Mucosa of descending colon (tissue), 3 donors: ENCODE measurements around the gene PSG2. TPM values are rescaled to one million over a fixed set of nuclear protein-coding genes. Genes with fewer than 3 reads are reported as not detected.
"Not testable (repeated sequence)": the region's sequence is repeated elsewhere in the genome, so short reads cannot be mapped to it uniquely, and the experiment has no call there.

ENCODE experiments used
- ATAC-seq: fragments of 200-7000 bp; cut with Tn5 transposase; one replicate; pipeline ENCODE4 v1.9.1; 2020; ENCODE audit warnings: mild to moderate bottlenecking, moderate library complexity
- DNase-seq, 3 donors: peaks; one replicate each; pipeline ENCODE4 v3.0.0-alpha.2; 2020
- H3K36me3 ChIP-seq: fragments of 200-600 bp; one replicate; pipeline ENCODE4 v1.8.0; 2021; ENCODE audit warnings: low read depth, mild to moderate bottlenecking
- H3K4me1 ChIP-seq: fragments of 200-600 bp; one replicate; pipeline ENCODE4 v1.8.0; 2021; ENCODE audit warnings: low read depth, mild to moderate bottlenecking
- H3K4me3 ChIP-seq: fragments of 200-600 bp; one replicate; pipeline ENCODE4 v1.8.0; 2021; ENCODE audit warnings: mild to moderate bottlenecking
- H3K9me3 ChIP-seq: fragments of 200-600 bp; one replicate; pipeline ENCODE4 v1.8.0; 2021; ENCODE audit warnings: mild to moderate bottlenecking
- intact Hi-C, 2 donors: fragments of 100-400 bp; cut with DNase I in 1 of 2; cut with micrococcal nuclease in 1 of 2; formaldehyde crosslinking; loops; one replicate each; pipeline versions ENCODE4 v1.11.0 to v1.11.1; 2022; cut with DNase I, micrococcal nuclease
- total RNA-seq, 3 donors: library from RNA; stranded (reverse); fragmentation: NEBNext Ultra II Directional in 2 of 3; extraction: Animal tissue kit (Norgen Biotek cat#: 25700) in 2 of 3; gene quantifications; one replicate each; pipeline versions ENCODE4 v1.2.1 to v1.2.4, GENCODE V29; 2021 to 2023
- TF ChIP-seq, protein P1 (sequence below): fragments of 200-600 bp; IDR thresholded peaks from one replicate; pipeline ENCODE4 v1.8.0; 2022; ENCODE audit warnings: antibody characterized with exemption, mild to moderate bottlenecking
- donor health status: DM: no; HTN: no; CAD: no; lungs with moderate emphysema.
- donor health status: DM: no; HTN: no; CAD: no.
- donor health status: DM: no; HTN: yes; CAD: no.

The PSG2 gene
- total RNA-seq, 3 donors from 2014 or later = not detected

DNA sequence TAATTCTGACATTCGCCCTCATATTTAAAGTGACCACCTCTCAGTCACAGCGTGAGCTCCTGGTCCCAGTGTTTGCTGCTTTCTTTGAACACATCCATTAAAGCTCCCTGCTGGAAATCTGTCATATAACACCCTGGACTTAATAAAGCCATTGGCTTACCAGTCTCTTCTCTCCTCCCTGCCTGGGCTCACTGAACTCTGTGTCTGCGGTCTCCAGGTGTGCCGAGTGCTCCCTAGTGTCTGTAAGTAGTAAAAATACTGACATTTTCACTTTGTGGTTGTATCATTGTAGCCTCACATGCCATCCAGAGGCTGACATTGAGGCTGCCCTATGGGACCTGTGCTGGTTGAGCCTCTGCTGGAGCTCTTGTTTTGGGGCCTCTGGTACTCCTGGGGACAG, 53.6 kb downstream of the PSG2 start:
- no peaks in the 10 kb centered on the region for H3K9me3 ChIP-seq
- ATAC-seq (no peak), DNase-seq (no peak)
- no peak overlapping the region for H3K4me3 ChIP-seq
- intact Hi-C loops = no loop called here
- TF ChIP-seq, protein P1, sequence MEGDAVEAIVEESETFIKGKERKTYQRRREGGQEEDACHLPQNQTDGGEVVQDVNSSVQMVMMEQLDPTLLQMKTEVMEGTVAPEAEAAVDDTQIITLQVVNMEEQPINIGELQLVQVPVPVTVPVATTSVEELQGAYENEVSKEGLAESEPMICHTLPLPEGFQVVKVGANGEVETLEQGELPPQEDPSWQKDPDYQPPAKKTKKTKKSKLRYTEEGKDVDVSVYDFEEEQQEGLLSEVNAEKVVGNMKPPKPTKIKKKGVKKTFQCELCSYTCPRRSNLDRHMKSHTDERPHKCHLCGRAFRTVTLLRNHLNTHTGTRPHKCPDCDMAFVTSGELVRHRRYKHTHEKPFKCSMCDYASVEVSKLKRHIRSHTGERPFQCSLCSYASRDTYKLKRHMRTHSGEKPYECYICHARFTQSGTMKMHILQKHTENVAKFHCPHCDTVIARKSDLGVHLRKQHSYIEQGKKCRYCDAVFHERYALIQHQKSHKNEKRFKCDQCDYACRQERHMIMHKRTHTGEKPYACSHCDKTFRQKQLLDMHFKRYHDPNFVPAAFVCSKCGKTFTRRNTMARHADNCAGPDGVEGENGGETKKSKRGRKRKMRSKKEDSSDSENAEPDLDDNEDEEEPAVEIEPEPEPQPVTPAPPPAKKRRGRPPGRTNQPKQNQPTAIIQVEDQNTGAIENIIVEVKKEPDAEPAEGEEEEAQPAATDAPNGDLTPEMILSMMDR = no peak
- no peaks in the 10 kb centered on the region for H3K36me3 ChIP-seq
- no peaks in the 10 kb centered on the region for H3K4me1 ChIP-seq

DNA sequence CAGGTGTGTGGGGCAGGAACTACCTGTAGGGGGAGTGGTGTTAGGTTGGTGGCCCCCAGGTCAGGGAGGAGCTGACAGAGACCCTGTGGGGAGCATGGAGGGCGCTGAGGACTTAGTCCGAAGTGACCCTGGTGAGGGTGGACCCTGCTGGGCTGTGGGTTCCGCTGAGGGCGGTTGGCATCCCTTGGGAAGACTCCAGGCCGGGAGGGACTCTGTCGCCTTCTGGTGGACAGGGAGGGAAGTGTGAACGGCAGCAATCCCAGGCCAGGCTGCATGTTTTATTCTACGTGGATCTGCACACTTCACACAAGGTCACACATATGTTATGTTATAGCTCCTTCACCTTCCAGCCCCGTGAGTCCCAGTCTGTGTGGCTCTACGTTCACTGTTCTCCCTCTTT, 54.5 kb downstream of the PSG2 start:
- intact Hi-C loops, H3K4me3 ChIP-seq, H3K36me3 ChIP-seq, H3K4me1 ChIP-seq, DNase-seq, H3K9me3 ChIP-seq, ATAC-seq: not testable (repeated sequence)

DNA sequence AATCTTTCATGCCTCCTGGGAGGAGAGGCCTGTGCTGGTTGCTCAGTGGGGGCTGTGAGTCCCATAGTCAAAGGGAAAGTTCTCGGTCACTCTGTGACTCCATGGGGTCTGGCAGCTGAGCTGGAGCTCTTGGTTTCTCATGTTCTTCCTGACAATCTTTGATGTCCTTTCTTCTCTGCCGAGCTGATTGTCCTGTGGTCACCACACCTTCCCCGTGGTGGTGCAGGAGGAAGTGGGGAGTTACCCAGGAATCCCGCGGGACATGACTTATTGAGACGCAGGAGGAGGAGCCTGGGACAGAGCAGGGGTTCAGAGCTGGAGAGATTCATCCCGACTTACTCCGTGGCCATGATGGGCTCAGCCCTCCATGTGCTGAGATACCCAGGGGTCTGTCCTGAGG, 55.4 kb downstream of the PSG2 start:
- intact Hi-C loops, DNase-seq, H3K4me1 ChIP-seq, ATAC-seq, H3K9me3 ChIP-seq, H3K4me3 ChIP-seq, H3K36me3 ChIP-seq: not testable (repeated sequence)

GRCh38 chr19:43026369-43026768, 56.1 kb downstream of the PSG2 start, which contains the start of gene PSG11:
Gene PSG11 (minus strand): TSS chr19:43026469. CDS start chr19:43026372, 97 bp downstream.
- H3K4me3 ChIP-seq, H3K4me1 ChIP-seq, ATAC-seq, H3K9me3 ChIP-seq, DNase-seq, intact Hi-C loops, H3K36me3 ChIP-seq: not testable (repeated sequence)

DNA sequence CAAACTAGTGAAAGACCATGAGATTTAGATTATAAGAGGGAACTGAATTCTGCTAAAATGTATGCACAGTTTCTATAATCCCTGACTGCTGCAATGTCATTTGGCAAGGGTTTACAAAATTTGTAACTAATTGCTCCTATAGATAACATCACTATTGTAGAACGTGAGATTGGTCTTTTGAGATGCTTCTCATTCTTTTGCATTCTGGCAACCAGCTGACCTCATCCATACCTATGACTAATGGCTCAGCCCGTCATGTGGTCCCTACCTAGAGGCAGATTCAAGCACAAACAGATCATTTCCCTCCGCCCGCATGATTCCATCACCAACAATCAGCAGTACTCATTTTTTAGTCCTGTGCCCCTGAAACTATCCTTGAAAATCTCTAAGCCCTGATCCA, 60.4 kb downstream of the PSG2 start:
- H3K4me1 ChIP-seq, H3K9me3 ChIP-seq, H3K36me3 ChIP-seq, ATAC-seq, DNase-seq, intact Hi-C loops, H3K4me3 ChIP-seq: not testable (repeated sequence)

- intact Hi-C loops, H3K9me3 ChIP-seq, H3K36me3 ChIP-seq, H3K4me3 ChIP-seq, H3K4me1 ChIP-seq, ATAC-seq, DNase-seq: not testable (repeated sequence)
Observed at GRCh38 chr19:43021629-43022028, 60.9 kb downstream of the PSG2 start.

- intact Hi-C loops, DNase-seq: not testable (repeated sequence)
Observed at GRCh38 chr19:43019588-43019987, 62.9 kb downstream of the PSG2 start.

More at GRCh38 chr19:43019588-43019987, 62.9 kb downstream of the PSG2 start:
- ATAC-seq, H3K4me3 ChIP-seq, H3K4me1 ChIP-seq, H3K9me3 ChIP-seq, H3K36me3 ChIP-seq: not testable (repeated sequence)

Other genes starting within 250 kb of the PSG2 start
- not detected for gene PSG1, start 203.0 kb downstream of the PSG2 start, total RNA-seq
- gene PSG6, start 164.8 kb downstream of the PSG2 start, total RNA-seq = not detected
- gene PSG7, start 145.5 kb downstream of the PSG2 start, total RNA-seq = not detected
- gene PSG11, start 56.2 kb downstream of the PSG2 start, total RNA-seq = not detected
- gene PSG5, start 103.8 kb upstream of the PSG2 start, total RNA-seq = not detected
- not detected for gene PSG4, start 122.9 kb upstream of the PSG2 start, total RNA-seq
- not detected for gene PSG9, start 186.8 kb upstream of the PSG2 start, total RNA-seq